Measurements from ENCODE around the gene WDR90.
A peak's percentile ranks its signal among the peaks of the same experiment; 100 is the strongest.

Gene WDR90

GRCh38 chr16:638836-639235, 10.3 kb upstream of the WDR90 start:
- no peak for DNase-seq

DNA sequence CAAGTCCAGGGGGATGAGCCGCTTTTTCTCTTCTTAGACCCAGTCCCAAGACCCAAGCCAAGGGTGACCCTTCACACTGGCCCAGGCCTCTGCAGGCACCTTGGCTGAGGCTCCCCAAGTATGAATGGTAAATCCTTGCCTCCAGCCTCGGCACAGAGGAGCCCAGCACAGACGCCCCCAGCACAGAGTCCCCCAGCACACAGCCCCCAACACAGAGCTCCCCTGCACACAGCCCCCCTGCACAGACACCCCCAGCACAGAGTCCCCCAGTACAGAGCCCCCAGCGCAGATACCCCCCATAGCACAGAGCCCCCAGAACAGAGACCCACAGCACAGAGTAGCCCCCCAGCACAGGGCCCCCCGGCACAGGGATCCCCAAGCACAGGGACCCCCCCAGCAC, 8.6 kb upstream of the WDR90 start:
- DNase-seq = no peak

DNA sequence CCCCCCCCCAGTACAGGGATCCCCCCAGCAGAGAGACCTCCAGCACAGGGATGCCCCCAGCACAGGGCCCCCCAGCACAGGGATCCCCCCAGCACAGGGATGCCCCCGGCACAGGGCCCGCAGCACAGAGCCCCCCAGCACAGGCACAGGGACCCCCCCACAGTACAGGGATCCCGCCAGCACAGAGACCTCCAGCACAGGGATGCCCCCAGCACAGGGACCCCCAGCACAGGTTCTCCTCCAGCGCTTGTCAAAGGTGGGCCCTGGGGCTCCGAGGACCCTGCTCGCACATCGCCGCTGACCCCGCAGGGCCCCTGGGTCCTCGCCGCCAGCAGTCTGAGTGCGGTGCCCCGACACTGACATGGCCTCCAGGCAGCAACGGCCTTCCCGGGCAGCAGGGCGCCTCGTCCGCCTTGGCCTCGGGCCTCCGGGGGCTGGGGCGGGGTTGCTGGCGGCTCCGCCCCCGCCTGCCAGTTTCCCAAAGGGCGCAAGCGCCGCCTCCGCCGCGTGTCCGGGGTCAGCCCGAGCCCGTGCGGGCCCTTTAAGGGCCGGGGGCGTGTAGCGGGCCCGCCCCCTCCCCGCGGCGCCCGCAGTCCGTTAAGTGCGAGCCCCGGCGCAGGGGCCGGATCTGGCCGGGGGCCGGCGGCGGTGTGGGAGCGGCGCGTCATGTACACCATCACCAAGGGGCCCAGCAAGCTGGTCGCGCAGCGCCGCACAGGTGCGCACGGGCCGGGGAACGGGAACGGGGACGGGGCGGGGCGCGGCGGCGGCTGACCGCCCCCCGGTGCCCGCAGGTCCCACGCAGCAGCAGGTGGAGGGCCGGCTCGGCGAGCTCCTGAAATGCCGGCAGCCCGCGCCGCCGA, 7.6 kb upstream of the WDR90 start, which contains the start of gene MCRIP2:
TSS of gene MCRIP2 (plus strand) at position 503 of the 863 bp plus-strand sequence. CDS start at position 667, 164 bp downstream.
- peak; percentile 71 for DNase-seq

- no peak for DNase-seq
Observed at GRCh38 chr16:642189-643049, 6.7 kb upstream of the WDR90 start.

GRCh38 chr16:643050-643368, 6.2 kb upstream of the WDR90 start:
- no peak for DNase-seq

DNA sequence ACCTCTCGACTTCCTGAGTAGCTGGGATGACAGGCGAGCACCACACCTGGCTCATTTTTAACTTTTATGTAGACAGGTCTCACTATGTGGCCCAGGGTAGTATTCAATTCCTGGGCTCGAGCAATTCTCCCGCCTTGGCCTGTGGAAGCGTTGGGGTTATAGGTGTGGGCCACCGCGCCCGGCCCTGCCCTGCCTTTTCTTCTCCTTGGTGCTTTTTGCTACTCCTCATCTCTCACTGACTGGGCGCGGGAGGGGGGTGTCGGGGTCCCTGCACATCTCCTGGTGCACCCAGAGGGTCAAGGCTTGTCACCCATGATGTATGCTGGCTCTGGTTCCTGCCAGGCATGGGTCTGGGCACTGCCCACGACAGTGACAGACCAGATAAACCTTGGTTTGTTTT, 4.6 kb upstream of the WDR90 start:
- no peak for DNase-seq

DNA sequence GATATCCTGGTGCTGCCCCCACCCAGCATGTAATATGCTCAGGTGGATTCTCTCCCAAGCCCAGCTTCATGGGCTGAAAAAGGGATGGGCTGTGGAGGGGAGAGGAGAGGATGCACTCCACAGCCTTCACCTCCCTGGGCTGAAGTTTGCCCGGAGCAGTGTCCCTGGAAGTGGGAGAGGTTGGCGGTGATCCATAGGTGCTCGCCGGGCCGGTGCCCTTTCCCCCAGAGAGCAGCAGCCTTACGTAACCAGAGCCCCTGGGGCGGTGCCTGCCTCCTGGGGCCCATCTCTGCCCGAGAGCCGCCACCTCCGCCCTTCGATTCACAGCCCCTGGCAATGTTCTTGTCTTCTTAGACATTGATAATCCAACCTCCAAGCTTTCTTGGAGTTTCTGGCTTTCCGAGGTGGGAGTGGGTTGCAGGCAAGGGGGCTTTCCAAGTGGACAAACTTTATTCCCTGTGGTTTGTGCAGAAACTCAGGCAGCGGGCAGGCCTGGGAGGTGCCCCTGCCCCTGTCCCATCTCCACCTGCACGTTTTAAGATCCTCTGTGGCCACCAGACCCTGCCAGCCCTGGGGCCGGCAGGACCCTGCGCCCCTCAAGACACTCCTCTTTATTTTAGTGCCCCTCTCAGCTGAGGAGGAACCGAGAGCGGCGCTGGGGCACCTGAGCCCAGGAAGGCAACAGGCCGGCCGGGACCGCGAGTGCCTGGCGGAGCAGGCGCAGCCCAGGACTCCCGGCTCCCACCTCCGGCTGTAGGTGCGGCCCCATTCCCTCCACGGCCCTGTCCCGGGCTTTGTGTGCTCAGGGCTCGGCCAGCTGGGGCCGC, 3.1 kb upstream of the WDR90 start:
- no peak for DNase-seq

DNA sequence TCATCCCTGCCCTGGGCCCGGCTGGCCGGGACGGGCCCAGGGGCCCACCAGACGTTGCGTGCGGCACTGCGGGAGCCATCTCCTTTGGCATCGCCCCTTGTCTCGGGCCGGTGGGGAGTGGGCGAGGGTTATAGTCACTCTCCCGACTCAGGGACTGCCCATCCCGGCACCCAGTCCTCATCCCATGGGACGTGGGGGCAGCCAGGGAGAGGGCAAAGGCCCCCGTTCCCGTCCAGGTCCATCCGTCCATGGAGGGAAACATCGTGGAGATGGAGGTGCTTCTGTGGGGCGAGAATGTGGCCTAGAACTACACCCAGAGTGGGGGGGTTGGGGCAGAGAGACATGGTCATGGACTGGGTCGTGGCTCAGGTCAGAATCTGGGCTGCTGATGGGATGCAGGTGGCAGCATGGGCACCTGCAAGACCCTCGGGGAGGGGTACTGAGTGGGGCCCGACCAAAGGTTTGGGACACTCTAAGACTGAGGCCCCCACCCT, 2.4 kb upstream of the WDR90 start:
- no peak for DNase-seq

DNA sequence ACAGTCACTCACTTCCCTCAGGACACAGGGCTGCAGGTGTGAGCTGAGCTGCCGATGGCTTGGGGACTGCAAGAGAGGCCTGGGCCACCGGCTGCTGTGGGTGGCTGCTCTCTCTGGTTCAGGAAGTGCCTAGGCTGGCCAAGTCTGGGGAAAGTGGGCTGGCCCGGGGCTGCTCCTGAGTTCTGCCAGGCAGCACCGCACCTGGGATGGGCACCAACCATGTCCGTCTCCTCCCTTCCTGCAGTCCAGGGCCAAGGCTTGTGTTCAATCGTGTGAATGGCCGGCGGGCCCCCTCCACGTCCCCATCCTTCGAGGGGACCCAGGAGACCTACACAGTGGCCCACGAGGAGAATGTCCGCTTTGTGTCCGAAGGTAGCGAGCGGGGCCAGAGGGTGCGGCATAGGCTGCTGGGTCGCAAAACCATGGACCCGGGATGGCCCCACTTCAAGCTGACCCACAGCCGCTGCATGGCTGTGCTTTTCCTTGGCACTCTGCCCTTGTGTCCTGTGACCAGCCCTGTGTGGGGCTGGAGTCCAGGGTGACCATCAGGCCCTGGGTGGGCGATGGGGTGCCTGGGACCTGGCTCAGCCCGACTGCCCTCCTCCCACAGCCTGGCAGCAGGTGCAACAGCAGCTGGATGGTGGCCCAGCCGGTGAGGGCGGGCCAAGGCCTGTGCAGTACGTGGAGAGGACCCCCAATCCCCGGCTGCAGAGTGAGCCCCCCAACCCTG, 1.8 kb upstream of the WDR90 start:
- no peak for DNase-seq

- DNase-seq = peak; percentile 29
Observed at GRCh38 chr16:648071-648780, 939 bp upstream of the WDR90 start.

- peak; percentile 21 for DNase-seq
Observed at GRCh38 chr16:649631-650030, 466 bp downstream of the WDR90 start.

- no peak for DNase-seq
Observed at GRCh38 chr16:651844-652243, 2.7 kb downstream of the WDR90 start.

GRCh38 chr16:652454-653305, 3.5 kb downstream of the WDR90 start:
- no peak for DNase-seq

DNA sequence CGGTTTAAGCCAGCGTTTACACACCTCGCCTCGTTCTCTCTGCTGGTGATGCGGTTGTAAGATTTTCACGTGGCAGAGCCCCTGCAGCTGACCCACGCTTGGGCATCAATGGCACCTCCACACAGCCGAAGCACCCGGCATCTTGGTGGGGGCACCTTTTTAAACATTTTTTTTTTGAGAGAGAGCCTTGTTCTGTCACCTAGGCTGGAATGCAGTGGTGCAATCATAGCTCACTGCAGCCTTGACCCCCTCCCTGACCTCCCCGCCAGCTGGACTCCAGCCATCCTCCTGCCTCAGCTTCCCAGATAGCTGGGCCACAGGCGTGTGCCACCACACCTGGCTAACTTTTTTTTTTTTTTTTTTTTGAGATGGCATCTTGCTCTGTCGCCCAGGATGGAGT, 4.9 kb downstream of the WDR90 start:
- no peak for DNase-seq

DNA sequence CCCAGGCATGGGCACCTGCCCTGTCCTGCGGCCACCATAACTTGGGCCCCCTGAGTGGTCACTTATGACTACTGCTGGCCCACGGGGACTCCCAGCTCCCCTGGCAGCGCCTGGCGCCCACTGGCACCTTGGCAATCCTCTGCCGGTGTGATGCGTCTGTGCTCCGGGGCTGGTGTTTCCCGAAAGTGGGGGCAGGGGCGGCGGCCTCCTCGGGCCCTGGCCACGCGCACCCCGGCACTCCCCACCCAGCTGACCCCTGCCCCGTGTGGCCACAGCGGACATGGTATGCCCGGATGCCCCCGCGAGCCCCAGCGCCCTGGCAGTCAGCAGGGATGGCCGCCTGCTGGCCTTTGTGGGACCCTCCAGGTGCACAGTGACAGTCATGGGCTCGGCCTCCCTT, 8.3 kb downstream of the WDR90 start:
- no peak for DNase-seq

- no peak for DNase-seq
Observed at GRCh38 chr16:658679-659571, 9.8 kb downstream of the WDR90 start.

DNA sequence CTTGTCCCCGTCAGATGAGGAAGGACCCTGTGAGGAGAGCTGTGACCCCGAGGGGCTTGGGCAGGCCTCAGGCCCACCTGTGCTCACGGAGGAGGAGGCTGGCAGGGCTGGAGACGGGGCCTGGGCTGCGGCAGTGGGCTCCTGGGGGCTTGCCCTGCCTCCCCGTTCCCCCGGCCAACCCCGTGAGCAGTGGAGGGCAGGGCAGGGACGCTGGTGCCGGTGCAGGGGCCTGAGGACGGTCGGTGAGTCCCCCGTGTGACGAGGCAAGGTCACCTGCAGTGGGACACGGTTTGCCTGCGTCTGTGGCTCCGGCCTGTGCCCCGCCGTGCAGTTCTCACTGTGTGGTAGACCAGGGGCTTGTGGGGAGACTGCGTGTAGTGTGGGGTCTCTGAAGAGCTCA, 10.5 kb downstream of the WDR90 start:
- DNase-seq = no peak

GRCh38 chr16:660132-660458, 10.9 kb downstream of the WDR90 start:
- no peak for DNase-seq

DNA sequence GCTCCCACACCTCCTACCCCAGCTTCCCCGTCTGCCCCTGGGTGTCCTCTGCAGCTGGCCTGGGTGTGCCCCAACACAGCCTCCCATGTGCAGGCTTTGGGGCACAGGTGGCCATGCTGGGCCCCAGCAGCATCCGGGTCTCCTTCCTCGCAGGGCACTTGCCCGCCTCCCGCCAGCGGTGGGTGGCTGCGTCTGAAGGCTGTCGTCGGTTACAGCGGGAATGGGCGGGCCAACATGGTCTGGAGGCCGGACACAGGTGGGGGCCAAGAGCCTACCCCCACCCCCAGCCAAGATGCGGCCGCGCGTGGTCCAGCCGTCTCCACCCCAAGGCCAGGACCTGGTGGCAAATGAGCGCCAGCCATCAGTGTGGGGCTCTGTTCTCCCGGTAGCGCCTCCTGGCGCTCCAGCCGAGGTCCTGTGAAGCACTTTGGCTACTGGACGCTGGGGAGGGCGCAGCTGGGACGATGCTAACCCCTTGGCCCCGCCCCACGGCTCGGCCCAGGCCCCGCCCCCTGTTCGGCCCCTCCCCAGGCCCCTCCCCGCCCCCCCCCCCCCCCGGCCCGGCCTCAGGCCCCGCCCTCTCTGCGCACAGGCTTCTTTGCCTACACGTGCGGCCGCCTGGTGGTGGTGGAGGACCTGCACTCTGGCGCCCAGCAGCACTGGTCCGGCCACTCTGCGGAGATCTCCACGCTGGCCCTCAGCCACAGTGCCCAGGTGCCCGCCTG, 11.5 kb downstream of the WDR90 start:
- DNase-seq = peak; percentile 66
